K562 (cell line): ENCODE measurements around the gene IRF4.

Experiments
- AFF4 ChIP-seq: sonication (generic); formaldehyde crosslinking; IDR thresholded peaks from 2 replicates; pipeline ENCODE4 v1.8.0; 2023; ENCODE audit warnings: mild to moderate bottlenecking, missing genetic modification reagents
- ETS1 ChIP-seq: conservative IDR thresholded peaks from 2 replicates; pipeline ENCODE4 v1.6.1; 2011; ENCODE audit warnings: low read depth, mild to moderate bottlenecking, low read length; ENCODE audit not compliant: control insufficient read depth
- FOXK2 ChIP-seq, 2 experiments: fragments of 450-650 bp; IDR thresholded peaks in 1 of 2; conservative IDR thresholded peaks in 1 of 2; 2 replicates each; pipeline ENCODE4 v1.6.1; 2016; ENCODE audit warnings: low read depth in 2 of 2, mild to moderate bottlenecking in 1 of 2
- LARP7 ChIP-seq: fragments of 450-650 bp; IDR thresholded peaks from 2 replicates; pipeline ENCODE4 v1.6.1; 2016
- MEF2D ChIP-seq: conservative IDR thresholded peaks from 2 replicates; pipeline ENCODE4 v1.6.1; 2016; ENCODE audit warnings: low read depth, missing genetic modification characterization, missing compliant biosample characterization
- MLX ChIP-seq, 2 experiments: fragments of 450-650 bp in 1 of 2; sonication (generic) in 1 of 2; formaldehyde crosslinking; conservative IDR thresholded peaks; 2 replicates each; pipeline versions ENCODE4 v1.4.0 to v1.8.1; 2020 to 2022; ENCODE audit warnings: mild to moderate bottlenecking in 1 of 2, missing genetic modification reagents in 1 of 2
- POLR3G ChIP-seq: IDR thresholded peaks from 2 replicates; pipeline ENCODE4 v1.6.1; 2011; ENCODE audit not compliant: insufficient read length, insufficient replicate concordance; ENCODE audit errors: extremely low read depth
- PTBP1 ChIP-seq: fragments of 200-400 bp; formaldehyde crosslinking; IDR thresholded peaks from 2 replicates; pipeline ENCODE4 v1.6.1; 2017; ENCODE audit warnings: low read depth, low read length
- REST ChIP-seq, 2 experiments: fragments of 450-650 bp; formaldehyde crosslinking in 1 of 2; IDR thresholded peaks; 2 replicates each; pipeline versions ENCODE4 v1.4.0 to v1.6.1; 2014 to 2020; ENCODE audit warnings: mild to moderate bottlenecking in 2 of 2, borderline replicate concordance in 1 of 2, low read depth in 1 of 2
- SREBF1 ChIP-seq: fragments of 150-350 bp; IDR thresholded peaks from 2 replicates; pipeline ENCODE4 v1.6.1; 2014; ENCODE audit warnings: antibody characterized with exemption, low read depth, low read length, borderline replicate concordance
- STAG1 ChIP-seq: sonication (generic); formaldehyde crosslinking; IDR thresholded peaks from 2 replicates; pipeline ENCODE4 v1.5.0; 2020; ENCODE audit warnings: missing genetic modification reagents, borderline replicate concordance
- TBL1XR1 ChIP-seq, 2 experiments: IDR thresholded peaks; 2 replicates each; pipeline ENCODE4 v1.6.1; 2012; ENCODE audit warnings: improper control_type of control experiment in 2 of 2, low read length in 2 of 2, mild to moderate bottlenecking in 1 of 2

GRCh38 chr6:449057-449430, 57.5 kb downstream of the IRF4 start:
- no peak for TF ChIP-seq MEF2D (tag)
- no peak for TF ChIP-seq REST (IDR thresholded peaks at IDR 0.05; ENCODE audit: borderline replicate concordance)
- TF ChIP-seq REST (CRISPR knock-in tag; IDR thresholded peaks at IDR 0.05; ENCODE audit: low read depth) = no peak
- no peak for TF ChIP-seq SREBF1
- no peak for TF ChIP-seq MLX (CRISPR knock-in tag; conservative IDR thresholded peaks at IDR 0.05)
- TF ChIP-seq FOXK2 (conservative IDR thresholded peaks at IDR 0.05 in 1 of 2, IDR thresholded peaks at IDR 0.05 in 1 of 2; ENCODE audit: low read depth in 2 of 2) = no peak
- no peak for TF ChIP-seq AFF4 (CRISPR knock-in tag)
- no peak for TF ChIP-seq ETS1
- no peak for TF ChIP-seq PTBP1
- no peak for TF ChIP-seq POLR3G
- no peak for TF ChIP-seq STAG1 (CRISPR knock-in tag)
- TF ChIP-seq LARP7 = no peak
- TF ChIP-seq TBL1XR1 (IDR thresholded peaks at IDR 0.05; ENCODE audit: low read length in 2 of 2) = no peak
